ENCODE results near the gene MIGA2.
"Not testable (repeated sequence)": the region's sequence is repeated elsewhere in the genome, so short reads cannot be mapped to it uniquely, and the experiment has no call there.

The MIGA2 gene

DNA sequence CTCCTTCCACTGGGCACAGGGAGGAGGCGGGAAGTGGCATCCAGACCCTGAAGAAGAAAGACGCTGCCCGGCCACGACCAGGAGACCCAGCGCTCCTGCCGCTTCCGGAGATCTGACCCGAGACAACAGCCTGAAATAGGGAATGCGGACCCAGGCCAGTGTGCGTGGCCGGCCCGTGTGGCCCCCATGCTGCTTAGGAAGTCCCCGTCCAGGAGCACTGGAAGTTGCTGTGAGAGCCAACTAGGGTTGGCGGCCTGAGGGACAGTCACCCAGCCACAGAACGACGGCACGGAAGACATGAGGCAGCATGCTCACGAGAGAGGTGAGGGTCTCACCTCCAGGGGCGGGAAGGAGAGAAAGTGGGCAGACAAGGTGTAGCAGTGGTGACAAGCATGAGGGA, 25.3 kb upstream of the MIGA2 start:
- DNase-seq, result no peak

DNA sequence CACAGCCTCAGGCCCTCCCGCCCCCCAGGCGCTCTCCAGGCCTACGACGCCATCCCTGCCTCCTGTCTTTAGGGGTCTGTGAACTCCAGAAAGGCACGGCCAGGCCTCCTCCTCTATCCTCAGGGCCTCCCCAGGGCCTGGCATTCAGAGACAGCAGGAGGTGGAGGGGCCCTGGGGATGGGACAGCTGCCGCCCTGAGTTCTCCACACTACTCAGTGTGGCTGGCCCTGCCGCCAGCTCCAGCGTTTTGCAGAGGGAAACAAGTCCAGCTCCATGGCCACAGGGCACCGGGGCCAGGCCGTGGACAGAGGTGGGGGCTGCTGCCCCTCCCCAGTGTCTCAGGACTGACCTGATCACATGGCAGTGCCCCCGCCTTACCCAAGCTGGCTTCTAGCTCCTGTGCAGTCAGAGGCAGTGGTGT, 24.7 kb upstream of the MIGA2 start:
- DNase-seq, result no peak

DNA sequence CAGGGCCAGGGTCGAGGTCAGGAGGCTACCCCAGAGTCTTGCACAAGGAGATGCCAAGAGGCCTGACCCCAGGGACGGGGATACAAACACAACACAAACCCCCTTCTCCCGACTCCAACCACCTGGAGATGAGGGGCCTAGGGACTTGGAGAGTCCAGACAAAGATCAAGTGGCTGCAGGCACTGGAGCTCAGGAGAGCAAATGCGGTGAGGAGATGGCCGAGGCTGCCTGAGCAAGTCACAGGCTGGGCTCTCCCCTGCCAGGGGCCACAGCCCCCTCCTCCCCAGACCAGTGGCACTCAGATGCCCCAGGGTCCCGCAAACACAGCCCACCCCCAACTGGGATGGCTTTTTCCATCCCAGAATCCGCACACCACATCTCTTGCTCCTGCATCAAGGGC, 24.1 kb upstream of the MIGA2 start:
- no peak for DNase-seq

DNA sequence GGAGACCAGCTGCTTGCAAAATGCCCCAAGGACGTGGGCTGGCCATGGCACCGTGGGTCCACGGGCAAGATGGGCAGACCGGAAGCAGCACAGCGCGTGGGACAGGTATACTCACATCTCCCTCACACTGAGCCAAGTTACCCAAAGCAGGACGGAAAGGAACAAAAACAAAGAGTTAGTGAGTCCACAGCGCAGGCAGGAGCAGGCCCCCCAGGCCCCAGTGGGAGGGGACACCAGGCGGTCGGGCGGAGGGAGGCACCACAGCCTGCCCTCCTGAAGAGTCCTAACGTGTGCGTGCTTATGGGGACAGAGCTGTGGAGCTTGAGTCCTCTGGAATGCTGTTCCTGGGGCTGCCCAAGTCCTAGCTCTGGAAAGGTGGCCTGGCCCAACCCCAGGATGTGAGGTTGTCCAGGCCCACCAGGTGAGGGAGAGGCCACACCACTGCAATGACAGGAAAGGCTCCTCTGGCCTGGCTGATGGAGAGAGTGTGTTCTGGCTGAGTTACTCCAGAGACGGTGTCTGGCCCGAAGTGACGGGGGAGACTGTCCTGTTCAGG, 23.5 kb upstream of the MIGA2 start:
- DNase-seq, result no peak

DNA sequence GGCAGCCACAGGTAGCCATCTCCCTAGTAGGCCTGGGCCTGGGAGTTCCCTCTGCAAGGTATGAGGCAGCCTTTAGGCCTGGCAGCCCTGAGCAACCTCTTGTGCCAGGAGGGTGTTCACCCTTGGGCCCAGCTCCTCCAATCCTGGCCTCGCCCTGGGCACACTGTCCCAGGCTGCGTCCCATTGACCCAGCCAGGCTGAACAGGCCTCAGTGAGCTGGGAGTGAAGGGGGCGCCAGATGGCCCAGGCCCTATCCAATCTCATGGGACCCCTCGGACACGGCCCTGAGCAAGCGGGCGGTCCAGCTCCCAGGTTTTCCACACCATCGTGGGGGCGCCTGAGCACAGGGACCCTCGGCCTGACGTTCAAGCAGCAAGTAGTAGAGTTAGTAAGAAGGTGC, 22.8 kb upstream of the MIGA2 start:
- no peak for DNase-seq

DNA sequence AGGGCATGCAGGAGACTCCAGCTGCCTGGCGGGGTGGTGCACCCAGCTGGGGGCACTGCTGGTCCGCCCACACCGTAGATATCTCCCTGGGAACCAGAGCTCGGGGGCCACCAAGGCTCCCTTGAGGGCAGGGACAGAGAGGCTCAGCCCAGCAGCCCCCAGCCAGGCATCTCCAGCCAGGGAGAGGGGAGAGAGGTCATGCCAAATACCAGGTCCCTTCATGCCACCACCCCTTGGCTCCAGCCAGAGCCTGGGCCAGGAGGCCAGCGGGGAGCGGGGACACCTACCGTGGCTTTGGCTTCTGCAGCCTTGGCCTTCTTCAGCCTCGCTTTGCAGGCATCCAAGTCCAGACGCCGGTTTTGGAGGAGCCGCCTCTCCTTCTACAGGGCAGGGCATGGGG, 22.3 kb upstream of the MIGA2 start:
- DNase-seq, result no peak

DNA sequence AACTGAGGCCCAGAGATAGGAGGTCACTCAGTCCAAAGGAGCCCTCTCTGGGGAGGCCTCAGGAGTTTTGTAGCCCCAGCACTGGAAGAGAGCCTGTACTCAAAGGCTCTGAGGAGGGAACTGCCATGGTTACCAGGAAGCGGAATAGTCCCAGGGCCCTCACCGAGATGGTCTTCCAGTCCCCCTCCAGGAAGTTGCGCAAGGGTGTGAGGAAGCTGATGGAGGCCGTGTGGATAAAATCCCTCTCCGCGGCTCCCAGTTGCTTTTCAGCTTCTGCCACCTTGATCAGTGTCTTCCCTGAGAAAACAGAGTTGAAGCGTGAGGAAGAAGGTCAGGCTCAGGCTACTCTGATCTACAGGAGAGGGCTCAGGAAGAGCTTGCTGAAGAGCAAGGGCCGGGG, 21.8 kb upstream of the MIGA2 start:
- no peak for DNase-seq

DNA sequence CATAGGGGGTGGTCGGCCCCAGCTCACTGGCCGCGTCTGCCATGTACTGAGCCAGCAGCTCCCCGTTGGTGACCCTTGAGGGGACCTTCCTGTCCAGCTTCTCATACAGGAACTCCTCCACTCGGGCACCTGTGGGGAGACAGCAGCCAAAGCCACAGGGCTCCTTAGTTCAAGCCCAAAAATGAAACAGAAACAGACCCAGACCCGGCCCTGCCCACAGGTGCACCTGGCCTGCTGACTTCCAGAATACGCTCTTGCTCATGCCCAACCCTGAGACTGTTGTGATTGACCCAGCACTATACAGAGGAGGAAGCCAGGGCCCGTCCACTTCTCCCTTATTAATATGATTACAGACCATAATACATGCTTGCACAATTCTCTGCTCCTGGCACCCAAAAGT, 15.3 kb upstream of the MIGA2 start:
- no peak for DNase-seq

DNA sequence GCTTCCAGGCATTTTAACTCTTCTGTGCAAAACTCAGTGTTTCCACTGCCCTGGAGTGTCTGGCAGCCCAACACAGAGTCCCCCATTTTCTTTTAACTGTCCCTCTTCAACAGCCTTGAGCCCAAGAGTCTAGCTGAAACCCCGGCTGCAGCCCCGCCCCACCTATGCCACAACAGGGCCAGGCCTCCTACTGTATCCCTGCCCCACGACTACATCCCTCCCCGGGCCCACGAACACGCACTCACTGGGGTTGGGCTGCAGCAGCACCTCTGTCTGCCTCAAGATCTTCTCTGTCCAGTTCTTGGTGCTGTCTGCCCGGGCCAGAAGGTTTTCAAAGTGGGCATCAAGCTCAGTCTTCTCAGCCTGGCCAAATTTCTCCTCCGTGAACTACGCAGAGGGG, 14.4 kb upstream of the MIGA2 start:
- no peak for DNase-seq

DNA sequence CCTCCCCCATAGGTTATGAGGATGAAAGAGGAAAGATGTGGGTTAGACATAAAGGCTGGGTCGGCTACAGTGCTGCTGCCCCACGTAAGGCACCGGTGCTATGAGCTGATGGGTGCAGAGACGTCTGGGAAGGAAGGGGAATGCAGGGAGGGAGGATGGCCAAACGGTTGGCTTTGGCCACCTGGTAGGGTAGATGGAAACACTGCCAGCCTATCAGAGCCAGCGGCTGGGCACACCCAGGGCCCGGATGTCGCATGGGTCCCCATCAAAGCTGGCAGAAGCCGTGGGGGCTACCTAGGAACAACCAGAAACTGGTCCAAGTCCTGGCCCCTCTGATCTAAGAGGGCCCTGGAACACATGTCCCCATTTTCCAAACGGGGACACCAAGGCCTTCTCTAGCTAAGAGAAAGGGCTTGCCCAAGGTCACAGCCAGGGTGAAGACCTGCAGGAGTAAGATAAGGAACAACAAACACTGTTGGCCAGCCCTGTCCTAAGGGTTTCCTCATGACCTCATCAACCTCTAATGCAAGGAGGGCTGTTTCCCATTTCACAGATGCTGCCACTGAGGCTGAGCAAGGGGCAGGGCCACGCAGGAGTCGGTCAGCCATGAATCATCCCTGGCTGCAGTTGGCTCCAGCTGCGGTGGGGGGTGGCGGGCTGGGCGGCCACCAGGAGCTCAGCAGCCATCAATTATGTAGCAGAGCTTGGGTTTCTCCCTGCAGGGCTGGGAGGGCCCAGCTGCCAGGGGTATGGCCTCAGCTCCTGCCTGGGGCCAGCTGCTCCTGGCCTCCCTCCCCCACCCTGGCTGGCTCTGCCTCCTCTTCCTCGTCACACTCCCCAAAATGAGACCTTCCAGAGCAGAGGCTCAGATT, 13.2 kb upstream of the MIGA2 start:
- no peak for DNase-seq

DNA sequence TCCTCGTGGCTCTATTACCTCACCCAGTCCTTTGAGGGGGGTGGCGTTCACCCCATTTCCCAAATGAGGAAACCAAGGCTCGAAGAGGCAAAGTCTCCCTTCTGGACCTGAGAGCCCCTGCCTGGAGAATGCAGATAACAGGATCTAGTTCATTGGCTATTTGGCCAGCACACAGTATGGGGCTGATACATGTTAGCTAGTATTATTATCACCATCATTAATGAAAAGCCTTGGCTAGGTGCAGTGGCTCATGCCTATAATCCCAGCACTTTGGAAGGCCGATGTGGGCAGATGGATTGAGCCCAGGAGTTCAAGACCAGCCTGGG, 12.6 kb upstream of the MIGA2 start:
- DNase-seq, result no peak

DNA sequence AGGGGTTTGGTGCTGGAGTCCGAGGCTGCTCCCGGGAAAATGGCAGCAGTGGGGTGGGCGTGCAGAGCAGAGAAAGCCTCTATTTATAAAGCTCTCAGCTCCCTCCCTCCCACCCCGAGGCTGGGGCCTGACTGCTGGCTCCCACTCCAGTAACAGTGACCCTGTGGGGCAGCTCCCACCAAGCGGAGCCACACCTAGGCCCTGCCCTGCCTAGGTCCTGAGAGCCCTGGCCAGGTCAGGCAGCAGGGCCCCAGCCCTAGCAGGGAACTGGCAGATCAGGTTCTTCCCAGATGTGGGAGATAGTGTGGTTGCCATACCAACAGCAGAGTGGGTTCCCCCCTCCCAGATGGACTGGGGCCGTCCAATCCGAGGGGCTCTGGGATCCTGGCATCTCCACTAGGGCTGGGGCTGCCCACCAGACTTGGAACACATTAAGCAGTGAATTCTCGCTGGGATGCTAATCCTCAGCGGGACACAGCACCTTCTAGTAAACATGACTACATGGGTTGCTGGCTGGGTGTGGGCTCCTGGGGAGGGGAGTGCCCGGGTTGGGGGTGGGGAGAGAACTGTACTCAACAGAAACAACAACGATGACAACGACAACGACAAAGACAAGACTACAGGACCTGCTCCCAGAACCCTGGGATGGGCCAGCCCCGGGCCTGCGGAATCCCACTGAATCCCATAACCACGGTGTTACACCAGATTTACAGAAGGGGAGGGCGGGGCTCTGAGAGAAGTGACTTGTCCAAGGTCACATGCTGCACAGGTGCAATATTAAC, 9.8 kb upstream of the MIGA2 start:
- DNase-seq, result no peak

DNA sequence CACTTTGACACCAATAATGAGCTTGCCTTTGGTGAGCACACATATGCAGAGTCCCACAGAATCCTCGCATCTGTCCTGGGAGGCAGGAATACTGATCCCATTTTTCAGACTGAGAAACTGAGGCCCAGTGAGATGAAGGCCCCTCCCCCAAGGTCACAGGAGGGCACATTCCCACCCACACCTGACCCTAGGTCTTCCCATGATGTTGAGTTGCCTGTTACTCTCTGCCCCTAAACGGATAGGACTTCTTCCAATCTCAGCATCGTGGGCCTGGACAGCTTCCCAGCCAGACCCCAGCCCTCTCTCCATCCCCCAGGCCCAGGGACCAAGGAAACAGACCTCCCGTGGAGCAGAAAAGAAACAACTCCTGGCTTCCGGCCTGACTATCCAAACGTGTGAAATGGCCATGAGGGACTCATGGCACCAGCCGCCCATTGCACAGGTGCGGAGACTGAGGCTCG, 9.2 kb upstream of the MIGA2 start:
- DNase-seq, result no peak

DNA sequence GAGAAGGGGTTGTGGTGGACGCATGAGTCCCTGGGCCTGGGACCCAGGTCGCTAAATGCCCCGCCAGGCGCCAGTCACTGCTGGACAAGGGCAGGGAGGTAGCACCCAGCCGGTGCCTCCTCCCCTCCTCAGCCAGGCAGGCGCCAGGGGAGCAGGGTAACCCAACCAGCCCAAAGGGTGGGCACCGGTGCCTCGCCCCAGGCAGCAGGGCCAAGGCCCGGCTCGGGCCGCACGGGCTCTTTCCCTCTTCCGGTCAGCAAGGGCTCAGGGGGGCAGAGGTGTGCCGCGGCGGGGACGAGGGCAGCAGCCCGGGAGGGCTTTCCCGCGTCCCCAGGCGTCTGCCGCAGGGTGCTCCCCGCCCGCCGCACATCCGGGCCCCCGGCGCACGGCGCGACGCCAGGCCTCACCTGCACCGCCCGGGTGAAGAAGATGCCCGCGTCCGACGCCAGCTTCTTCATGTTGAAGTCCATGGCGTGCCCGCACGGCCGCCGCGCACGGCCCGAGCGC, 8.7 kb upstream of the MIGA2 start:
- peak; percentile 63 for DNase-seq

DNA sequence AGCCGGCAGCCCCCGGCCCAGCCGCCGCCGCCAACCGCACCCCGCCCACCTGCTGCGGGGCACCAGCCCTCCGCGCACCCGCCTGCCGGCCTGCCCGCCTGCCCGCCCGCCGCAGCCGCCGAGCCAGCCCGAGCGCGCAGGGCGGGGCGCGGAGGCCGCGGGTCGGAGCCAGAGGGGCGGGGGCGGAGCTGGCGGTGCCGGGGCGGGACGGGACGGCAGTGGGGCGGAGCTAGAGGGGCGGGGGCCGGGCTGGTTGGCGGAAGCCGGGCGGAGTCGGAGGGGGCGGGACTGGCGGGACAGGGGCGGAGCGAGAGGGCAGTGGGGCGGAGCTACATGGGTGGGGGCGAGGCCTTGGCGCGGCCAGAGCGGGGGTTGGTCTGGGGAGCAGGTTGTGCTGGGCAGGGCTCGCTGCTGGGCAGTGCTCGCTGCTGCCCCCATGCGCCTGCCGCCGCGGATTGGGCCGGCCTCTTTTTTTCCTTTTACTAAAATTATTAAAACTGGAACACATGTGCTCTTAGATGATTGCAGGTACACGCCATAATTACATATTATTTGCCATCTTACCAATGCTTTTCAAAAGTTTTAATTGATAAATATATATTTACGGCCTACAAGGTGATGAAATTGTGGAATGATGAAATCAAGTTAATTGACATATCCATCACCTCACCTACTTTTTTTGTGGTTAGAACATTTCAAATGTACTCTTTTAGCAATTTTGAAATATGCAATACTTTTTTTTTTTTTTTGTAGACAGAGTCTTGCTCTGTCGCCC, 8.0 kb upstream of the MIGA2 start, which contains the start of gene SH3GLB2:
Gene SH3GLB2, minus strand, starts transcription at position 140 of the 775 bp plus-strand sequence. CDS start 177 bp downstream, outside the sequence.
- peak; percentile 89 for DNase-seq

DNA sequence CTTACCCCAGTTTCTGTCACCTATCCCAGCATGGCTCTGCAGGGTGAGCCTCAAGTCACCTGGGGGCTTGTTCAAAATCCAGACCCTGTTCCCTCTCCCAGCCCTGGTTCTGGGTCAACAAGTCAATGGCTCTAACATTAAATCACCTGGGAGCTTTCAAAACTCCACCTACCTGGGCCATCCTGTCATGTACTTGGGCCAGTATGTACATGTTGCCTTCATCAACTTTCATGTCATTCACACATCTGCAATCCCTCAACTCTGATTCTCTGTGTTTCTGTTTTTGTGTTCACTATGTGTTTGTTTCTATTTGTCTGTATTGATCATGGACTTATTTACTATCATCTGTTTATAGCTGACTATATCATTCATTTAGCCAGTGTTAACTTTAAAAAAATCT, 6.2 kb upstream of the MIGA2 start:
- no peak for DNase-seq

DNA sequence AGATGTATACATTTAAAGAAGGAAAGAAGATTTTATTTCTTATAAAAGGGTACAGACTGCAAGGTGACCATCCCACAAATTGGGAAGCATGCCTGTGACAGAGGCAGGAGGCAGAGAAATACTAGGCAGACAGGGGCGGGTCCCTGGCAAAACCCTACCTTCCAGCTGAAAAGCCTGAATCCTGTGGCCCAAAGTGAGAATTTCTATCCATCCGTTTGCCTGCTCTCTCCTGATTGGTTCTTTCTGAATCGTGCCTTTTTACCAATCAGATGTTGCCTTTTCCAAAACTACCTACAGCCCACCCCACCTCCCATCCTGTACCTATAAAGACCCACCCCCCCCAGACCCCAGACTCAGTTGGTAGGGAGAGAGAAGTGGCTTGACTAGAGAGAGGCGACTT, 4.9 kb upstream of the MIGA2 start:
- DNase-seq, result no peak

DNA sequence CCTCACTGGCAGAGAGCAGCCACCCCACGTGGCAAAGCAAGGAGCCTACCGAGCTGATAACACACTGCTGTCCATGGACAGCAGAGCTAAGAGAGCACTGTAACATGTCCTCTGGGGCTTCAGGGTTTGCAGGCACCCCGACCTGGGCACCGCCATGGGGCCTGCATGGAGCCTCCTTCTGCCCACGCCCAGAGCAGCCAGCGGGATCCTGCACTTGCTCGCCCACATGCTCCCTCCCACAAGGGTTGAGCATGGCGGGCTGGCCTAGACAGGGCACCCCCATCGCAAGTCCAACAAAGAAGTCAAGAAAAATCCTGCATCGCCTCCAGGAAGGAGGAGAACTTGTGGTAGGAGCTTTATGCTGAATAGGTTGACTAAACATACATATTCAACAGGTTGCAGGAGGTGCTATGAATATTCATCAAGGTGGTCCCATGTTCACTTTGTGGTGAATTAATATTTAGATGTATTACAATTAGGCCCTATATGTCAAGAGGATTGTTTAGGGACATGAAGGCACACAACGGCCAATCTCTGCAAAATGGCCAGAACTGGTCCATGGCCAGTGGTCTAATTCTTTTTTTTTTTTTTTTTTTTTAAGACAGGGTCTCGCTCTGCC, 3.8 kb upstream of the MIGA2 start:
- no peak for DNase-seq

DNA sequence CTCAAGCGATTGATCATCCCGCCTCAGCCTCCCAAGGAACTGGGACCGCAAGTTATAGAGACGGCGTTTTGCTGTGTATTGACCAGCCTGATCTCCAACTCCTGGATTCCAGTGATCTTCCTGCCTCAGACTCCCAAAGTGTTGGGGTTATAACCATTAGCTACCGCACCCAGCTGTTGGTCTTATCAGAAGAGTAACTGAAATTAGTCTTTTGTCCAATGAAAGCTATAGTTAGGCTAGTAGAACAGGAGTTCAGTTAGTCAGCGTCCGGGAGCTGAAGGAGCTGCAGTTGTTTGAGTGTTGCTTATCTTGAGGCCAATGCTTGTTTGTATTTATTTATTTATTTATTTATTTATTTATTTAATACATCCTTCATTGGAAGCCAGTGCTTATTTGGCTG, 3.2 kb upstream of the MIGA2 start:
- no peak for DNase-seq

DNA sequence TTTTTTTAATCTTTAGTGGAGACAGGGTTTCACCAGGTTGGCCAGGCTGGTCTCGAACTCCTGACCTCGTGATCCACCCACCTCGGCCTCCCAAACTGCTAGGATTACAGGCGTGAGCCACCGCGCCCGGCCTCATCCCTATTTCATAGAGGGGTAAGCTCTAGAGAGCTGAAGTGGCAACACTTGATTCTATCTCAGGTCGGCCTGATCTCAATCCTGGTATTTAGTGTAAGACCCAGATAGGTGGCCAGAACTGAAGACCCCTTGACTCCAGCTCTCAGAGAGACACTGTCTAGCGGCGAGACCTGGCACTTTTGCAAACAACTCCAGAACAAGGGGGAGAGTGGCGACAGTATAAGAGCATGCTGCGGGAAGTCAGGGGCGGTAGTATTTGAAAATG, 588 bp upstream of the MIGA2 start:
- DNase-seq, result not testable (repeated sequence)

DNA sequence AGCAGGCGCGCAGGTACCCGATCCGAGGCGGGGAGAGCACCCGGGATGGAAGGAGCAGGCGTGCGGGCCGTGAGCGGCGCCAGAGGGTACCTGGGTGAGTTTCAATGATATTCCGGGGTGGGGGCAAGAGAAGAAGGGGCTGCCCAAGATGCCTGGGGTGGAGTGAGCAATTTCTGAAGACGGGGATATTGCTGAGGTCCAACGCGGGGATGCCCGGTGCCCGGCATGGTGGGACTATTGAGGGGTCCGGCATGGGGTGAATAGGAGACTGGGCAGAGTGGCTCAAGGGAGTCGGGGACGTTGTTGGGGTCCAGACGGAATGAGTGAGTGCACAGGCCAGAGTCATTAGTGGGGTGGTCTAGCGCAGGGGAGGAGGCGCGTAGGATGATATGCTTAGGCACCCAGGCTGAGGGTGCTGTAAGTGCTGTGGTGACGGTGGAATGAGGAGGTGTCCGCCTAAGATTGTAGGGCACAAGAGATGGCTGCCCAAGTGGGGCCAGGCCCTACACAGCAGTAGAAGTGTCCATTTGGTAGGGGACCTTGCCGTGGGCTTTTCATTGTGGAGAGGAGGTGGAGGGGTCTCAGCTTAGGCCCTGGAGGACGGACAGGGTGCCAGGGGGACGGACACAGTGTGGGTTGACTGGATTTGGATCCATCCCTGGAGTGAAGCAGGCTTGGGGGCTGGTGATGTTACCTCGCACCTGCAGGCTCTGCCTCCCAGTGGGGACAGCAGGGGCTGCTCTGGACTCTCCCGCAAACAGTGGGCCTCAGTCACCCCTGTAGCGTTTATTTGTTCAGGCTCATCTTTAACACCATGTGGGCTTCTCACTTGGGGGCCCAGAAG, 719 bp downstream of the MIGA2 start:
- no peak for DNase-seq

DNA sequence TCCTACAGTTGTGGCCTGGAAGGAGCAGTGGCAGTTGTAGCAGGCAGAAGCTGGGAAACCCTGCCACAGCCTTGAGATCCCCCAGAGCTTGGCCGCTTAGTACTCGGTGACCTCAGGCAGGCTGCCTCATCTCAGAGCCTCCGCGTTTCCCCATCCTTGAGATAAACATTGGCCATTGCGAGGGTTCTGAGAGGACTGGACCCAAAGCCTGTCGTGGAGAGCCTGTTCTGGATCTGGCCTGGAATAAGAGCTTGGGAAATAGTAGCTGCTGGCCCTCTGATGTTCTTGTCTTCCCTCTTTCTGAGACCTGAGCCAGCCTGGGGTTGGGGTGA, 1.3 kb downstream of the MIGA2 start:
- no peak for DNase-seq

All from effector CD4-positive, alpha-beta T cell (primary cell).